ENCODE measurements around the gene IL23R.

The IL23R gene

GRCh38 chr1:67304023-67304422 is 137.8 kb downstream of the IL23R start:
- no peak for DNase-seq (ENCODE audit: low read depth)

- no peak for DNase-seq (ENCODE audit: low read depth)
Observed at GRCh38 chr1:67306547-67306946, 140.3 kb downstream of the IL23R start.

- DNase-seq (ENCODE audit: low read depth) = no peak
Observed at GRCh38 chr1:67307251-67308060, 141.2 kb downstream of the IL23R start, which contains the start of gene IL12RB2. Gene IL12RB2 (plus strand): TSS chr1:67307873. CDS start chr1:67320369, 12,496 bp downstream.

GRCh38 chr1:67308136-67308535 is 141.9 kb downstream of the IL23R start:
- DNase-seq (ENCODE audit: low read depth) = no peak
